Cardiac muscle cell (in vitro differentiated cells and primary cell): ENCODE data around the gene TDRD12. TPM values are rescaled to one million over a fixed set of nuclear protein-coding genes. Genes with fewer than 3 reads are reported as not detected.

Source experiments
- DNase-seq, 2 donors: peaks; one replicate each; pipeline versions ENCODE4 v3.0.0 to v3.0.0-alpha.2; 2010 to 2017; ENCODE audit warnings: low read depth in 1 of 2, low spot score in 1 of 2
- H3K27ac ChIP-seq: fragments of 200-600 bp; sonication (generic); 2 replicates; pipeline ENCODE4 v1.5.1; 2016
- H3K27me3 ChIP-seq: fragments of 200-600 bp; sonication (generic); 2 replicates; pipeline ENCODE4 v1.6.0; 2016; ENCODE audit warnings: control low read depth
- H3K36me3 ChIP-seq: fragments of 200-600 bp; sonication (generic); 2 replicates; pipeline ENCODE4 v1.5.1; 2016; ENCODE audit warnings: control low read depth
- H3K4me1 ChIP-seq: fragments of 200-600 bp; sonication (generic); 2 replicates; pipeline ENCODE4 v1.8.1; 2017; ENCODE audit warnings: low read depth, mild to moderate bottlenecking, mixed run types
- H3K4me3 ChIP-seq: fragments of 200-600 bp; sonication (generic); 2 replicates; pipeline ENCODE4 v1.5.1; 2016; ENCODE audit warnings: mild to moderate bottlenecking
- H3K9me3 ChIP-seq: fragments of 200-600 bp; sonication (generic); 2 replicates; pipeline ENCODE4 v1.5.1; 2017; ENCODE audit warnings: low read depth, mild to moderate bottlenecking, control low read depth
- polyA plus RNA-seq: library from polyadenylated mRNA; unstranded; fragments of >200 nt; fragmentation: Nextera tagmentation; extraction: Ambion mirVana; gene quantifications from 2 replicates; pipeline ENCODE4 v1.2.1, GENCODE V29; 2016
- total RNA-seq: library from RNA; depleted of rRNA; stranded (reverse); fragments of >200 nt; gene quantifications from 2 replicates; pipeline ENCODE4 v1.2.3, GENCODE V29; 2016
- TF ChIP-seq, protein P1 (sequence below): IDR thresholded peaks from 2 replicates; pipeline ENCODE4 v1.5.1; 2012; ENCODE audit warnings: low read depth, mild to moderate bottlenecking, low read length

TDRD12 gene
- total and polyA plus RNA-seq, 2 experiments from 2014 or later: 0.03 to 0.10 TPM

- H3K36me3 ChIP-seq: no peaks in the 10 kb centered on the region
- DNase-seq: no peak
- TF ChIP-seq, protein P1, sequence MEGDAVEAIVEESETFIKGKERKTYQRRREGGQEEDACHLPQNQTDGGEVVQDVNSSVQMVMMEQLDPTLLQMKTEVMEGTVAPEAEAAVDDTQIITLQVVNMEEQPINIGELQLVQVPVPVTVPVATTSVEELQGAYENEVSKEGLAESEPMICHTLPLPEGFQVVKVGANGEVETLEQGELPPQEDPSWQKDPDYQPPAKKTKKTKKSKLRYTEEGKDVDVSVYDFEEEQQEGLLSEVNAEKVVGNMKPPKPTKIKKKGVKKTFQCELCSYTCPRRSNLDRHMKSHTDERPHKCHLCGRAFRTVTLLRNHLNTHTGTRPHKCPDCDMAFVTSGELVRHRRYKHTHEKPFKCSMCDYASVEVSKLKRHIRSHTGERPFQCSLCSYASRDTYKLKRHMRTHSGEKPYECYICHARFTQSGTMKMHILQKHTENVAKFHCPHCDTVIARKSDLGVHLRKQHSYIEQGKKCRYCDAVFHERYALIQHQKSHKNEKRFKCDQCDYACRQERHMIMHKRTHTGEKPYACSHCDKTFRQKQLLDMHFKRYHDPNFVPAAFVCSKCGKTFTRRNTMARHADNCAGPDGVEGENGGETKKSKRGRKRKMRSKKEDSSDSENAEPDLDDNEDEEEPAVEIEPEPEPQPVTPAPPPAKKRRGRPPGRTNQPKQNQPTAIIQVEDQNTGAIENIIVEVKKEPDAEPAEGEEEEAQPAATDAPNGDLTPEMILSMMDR: no peak
- no peak overlapping the region for H3K27ac ChIP-seq
- no peaks in the 10 kb centered on the region for H3K27me3 ChIP-seq
- H3K4me1 ChIP-seq: no peaks in the 10 kb centered on the region
- no peaks in the 10 kb centered on the region for H3K9me3 ChIP-seq
- no peak overlapping the region for H3K4me3 ChIP-seq
Observed at GRCh38 chr19:32863301-32863700, 143.7 kb downstream of the TDRD12 start.

- Histone ChIP-seq H3K27me3 (no peaks in the 10 kb centered on the region), H3K36me3 (no peaks in the 10 kb centered on the region), H3K4me3 (no peak overlapping the region), H3K9me3 (no peaks in the 10 kb centered on the region), H3K27ac (no peak overlapping the region), H3K4me1 (no peaks in the 10 kb centered on the region)
- no peak for DNase-seq
- TF ChIP-seq, protein P1: no peak
Observed at GRCh38 chr19:32863841-32864240, 144.3 kb downstream of the TDRD12 start.

GRCh38 chr19:32864318-32865007, 144.9 kb downstream of the TDRD12 start:
- Histone ChIP-seq H3K27me3 (no peaks in the 10 kb centered on the region), H3K36me3 (no peaks in the 10 kb centered on the region), H3K27ac (no peak overlapping the region), H3K4me1 (no peaks in the 10 kb centered on the region), H3K9me3 (no peaks in the 10 kb centered on the region), H3K4me3 (no peak overlapping the region)
- no peak for DNase-seq
- TF ChIP-seq, protein P1: no peak

GRCh38 chr19:32865326-32865725, 145.8 kb downstream of the TDRD12 start:
- no peak overlapping the region for H3K27ac ChIP-seq
- no peaks in the 10 kb centered on the region for H3K4me1 ChIP-seq

DNA sequence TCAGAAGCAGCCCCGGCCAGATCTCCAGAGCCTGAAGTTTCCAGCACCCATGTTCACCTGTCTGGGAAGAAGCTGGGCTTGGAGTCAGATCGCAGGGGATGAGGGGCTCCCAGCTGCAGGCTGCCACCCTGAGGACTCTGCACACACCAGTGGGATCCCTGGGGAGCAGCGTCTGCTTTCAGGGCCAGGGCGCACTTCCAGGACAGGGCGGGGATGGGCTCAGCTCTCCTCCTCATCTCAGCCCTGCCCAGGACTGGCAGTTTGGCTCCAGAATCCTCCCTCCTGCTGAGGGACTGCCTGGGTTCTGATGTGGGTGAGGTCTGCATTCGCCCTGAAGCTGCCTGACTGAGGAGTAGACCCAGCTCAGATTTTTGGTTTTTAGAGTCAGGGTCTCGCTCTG, 146.5 kb downstream of the TDRD12 start:
- H3K9me3 ChIP-seq: no peaks in the 10 kb centered on the region
- no peak for DNase-seq
- H3K4me1 ChIP-seq: no peaks in the 10 kb centered on the region
- H3K36me3 ChIP-seq: no peaks in the 10 kb centered on the region
- TF ChIP-seq, protein P1: no peak
- H3K27ac ChIP-seq: no peak overlapping the region
- H3K4me3 ChIP-seq: no peak overlapping the region
- H3K27me3 ChIP-seq: no peaks in the 10 kb centered on the region

More at GRCh38 chr19:32865326-32865725, 145.8 kb downstream of the TDRD12 start:
- Histone ChIP-seq H3K36me3 (no peaks in the 10 kb centered on the region), H3K4me3 (no peak overlapping the region), H3K9me3 (no peaks in the 10 kb centered on the region), H3K27me3 (no peaks in the 10 kb centered on the region)
- DNase-seq: no peak
- TF ChIP-seq, protein P1: no peak
